GM12878 (cell line): Measurements from ENCODE around the gene NT5E. TPM values are rescaled to one million over a fixed set of nuclear protein-coding genes. Genes with fewer than 3 reads are reported as not detected.

ENCODE experiments used
- ATAC-seq: fragments of 200-7000 bp; cut with Tn5 transposase; 3 replicates; pipeline ENCODE4 v1.9.1; 2020; ENCODE audit warnings: mild to moderate bottlenecking, moderate library complexity
- BruUV-seq: library from RNA; stranded (reverse); fragments of 400-500 nt; replicated peaks from 2 replicates; lab custom pipeline; 2021; lab: Mats Ljungman, UMichigan
- CTCF ChIA-PET: fragments of 300-600 bp; sonication (Branson Sonifier 250); formaldehyde crosslinking; extraction: SDS; loops from one replicate; lab custom pipeline; 2021; ENCODE audit warnings: inconsistent platforms; lab: Yijun Ruan, JAX
- POLR2A ChIA-PET: fragments of 350-600 bp; formaldehyde crosslinking; extraction: SDS; loops from one replicate; lab custom pipeline; 2021; ENCODE audit warnings: inconsistent platforms; lab: Charles Lee
- RAD21 ChIA-PET: fragments of 300-600 bp; sonication (Branson Sonifier 250); formaldehyde crosslinking; loops from one replicate; lab custom pipeline; 2023; ENCODE audit warnings: antibody characterized with exemption; ENCODE audit not compliant: unreplicated experiment; lab: Charles Lee
- SMC1A ChIA-PET: fragments of 300-600 bp; sonication (Branson Sonifier 250); formaldehyde crosslinking; loops from one replicate; lab custom pipeline; 2023; ENCODE audit not compliant: unreplicated experiment, uncharacterized antibody; lab: Charles Lee
- DNase-seq: peaks from one replicate; pipeline ENCODE4 v3.0.0-alpha.2; 2011; ENCODE audit warnings: low read depth, low spot score
- FAIRE-seq: peaks from 3 replicates; lab custom pipeline; 2011; peaks lifted over from hg19 to GRCh38; lab: Jason Lieb, UNC
- H2AFZ ChIP-seq: 2 replicates; pipeline ENCODE4 v1.6.0; 2011; ENCODE audit warnings: low read depth, low read length, control low read depth; ENCODE audit not compliant: control insufficient read depth
- H3K27ac ChIP-seq: 2 replicates; pipeline ENCODE4 v1.5.1; 2011; ENCODE audit warnings: control low read depth; ENCODE audit not compliant: control insufficient read depth, insufficient read depth
- H3K27me3 ChIP-seq, 2 experiments: replicated peaks in 1 of 2; 2 replicates each; pipeline versions ENCODE4 v1.6.0 to v1.6.1; 2011; ENCODE audit warnings: low read length in 1 of 2; ENCODE audit not compliant: control insufficient read depth in 2 of 2, insufficient read depth in 2 of 2
- H3K36me3 ChIP-seq, 2 experiments: 2 replicates each; pipeline ENCODE4 v1.5.1; 2011; ENCODE audit warnings: low read length in 1 of 2; ENCODE audit not compliant: control insufficient read depth in 2 of 2, insufficient read depth in 2 of 2
- H3K4me1 ChIP-seq: 2 replicates; pipeline ENCODE4 v1.6.1; 2011; ENCODE audit warnings: mild to moderate bottlenecking, low read length, moderate library complexity, mixed read lengths; ENCODE audit not compliant: control insufficient read depth, insufficient read depth
- H3K4me2 ChIP-seq: 2 replicates; pipeline ENCODE4 v1.6.0; 2011; ENCODE audit warnings: control low read depth; ENCODE audit not compliant: control insufficient read depth, insufficient read depth
- H3K4me3 ChIP-seq: fragments of 200-600 bp; sonication (generic); 2 replicates; pipeline ENCODE4 v1.5.1; 2016
- H3K79me2 ChIP-seq: 2 replicates; pipeline ENCODE4 v1.6.0; 2011; ENCODE audit warnings: low read length; ENCODE audit not compliant: control insufficient read depth, insufficient read depth
- H3K9ac ChIP-seq: 2 replicates; pipeline ENCODE4 v1.8.0; 2011; ENCODE audit warnings: low read length, control low read depth, mixed read lengths; ENCODE audit not compliant: control insufficient read depth, insufficient read depth
- H3K9me3 ChIP-seq: replicated peaks from 3 replicates; pipeline ENCODE4 v1.5.1; 2011; ENCODE audit warnings: mild to moderate bottlenecking, low read length; ENCODE audit not compliant: control insufficient read depth, insufficient read depth
- H4K20me1 ChIP-seq: 2 replicates; pipeline ENCODE4 v1.6.0; 2011; ENCODE audit not compliant: control insufficient read depth, insufficient read depth
- BHLHE40 ChIP-seq, 2 experiments: fragments of 450-650 bp in 1 of 2; IDR thresholded peaks; 2 replicates each; pipeline ENCODE4 v1.6.1; 2011 to 2017; ENCODE audit warnings: low read depth in 2 of 2, borderline replicate concordance in 1 of 2, improper control_type of control experiment in 1 of 2, low read length in 1 of 2, mild to moderate bottlenecking in 1 of 2
- E4F1 ChIP-seq: fragments of 450-650 bp; IDR thresholded peaks from 2 replicates; pipeline ENCODE4 v1.6.1; 2018; ENCODE audit warnings: borderline replicate concordance, mild to moderate bottlenecking; ENCODE audit not compliant: partially characterized antibody
- IKZF1 ChIP-seq: fragments of 450-650 bp; conservative IDR thresholded peaks from 2 replicates; pipeline ENCODE4 v1.6.1; 2017; ENCODE audit warnings: antibody characterized with exemption, mild to moderate bottlenecking
- IRF5 ChIP-seq: fragments of 450-650 bp; IDR thresholded peaks from 2 replicates; pipeline ENCODE4 v1.6.1; 2017; ENCODE audit warnings: borderline replicate concordance
- NBN ChIP-seq: fragments of 450-650 bp; IDR thresholded peaks from 2 replicates; pipeline ENCODE4 v1.6.1; 2016
- POU2F2 ChIP-seq: IDR thresholded peaks from 3 replicates; pipeline ENCODE4 v1.6.1; 2011; ENCODE audit warnings: low read depth, mild to moderate bottlenecking, low read length, borderline replicate concordance
- RB1 ChIP-seq: fragments of 450-650 bp; formaldehyde crosslinking; IDR thresholded peaks from 2 replicates; pipeline ENCODE4 v1.6.1; 2017; ENCODE audit warnings: mild to moderate bottlenecking, borderline replicate concordance
- RCOR1 ChIP-seq: conservative IDR thresholded peaks from 2 replicates; pipeline ENCODE4 v1.6.1; 2012; ENCODE audit warnings: low read depth, low read length, improper control_type of control experiment
- RFX5 ChIP-seq: IDR thresholded peaks from 2 replicates; pipeline ENCODE4 v1.6.1; 2011; ENCODE audit warnings: low read depth, low read length, improper control_type of control experiment
- WGBS: methylation state at CpG from one replicate; pipeline ENCODE4 v1.1.6; 2016; ENCODE audit warnings: low lambda C conversion rate; ENCODE audit not compliant: insufficient replicate concordance, insufficient coverage; ENCODE audit errors: missing lambda C conversion rate; 5-methylcytosine and 5-hydroxymethylcytosine counted together
- in situ Hi-C: fragments of 300-500 bp; cut with MboI; formaldehyde crosslinking; loops from 9 replicates; pipeline ENCODE4 v1.14.3; 2018; ENCODE audit warnings: mixed read lengths
- intact Hi-C: fragments of 100-400 bp; cut with micrococcal nuclease; formaldehyde crosslinking; loops from one replicate; pipeline ENCODE4 v1.14.2; 2022; ENCODE audit not compliant: unreplicated experiment
- polyA plus RNA-seq, 11 experiments: library from polyadenylated mRNA; depleted of rRNA in 4 of 11; unstranded in 6 of 11; stranded (reverse) in 5 of 11; fragments of >200 nt; fragmentation: Nextera tagmentation in 4 of 11; fragmentation: Illumina TruSeq in 1 of 11; extraction: Ambion mirVana in 4 of 11; extraction: Trizol in 1 of 11; gene quantifications; 1 replicate in 1 of 11; 2 replicates in 10 of 11; pipeline versions ENCODE4 v1.2.1 to v1.2.3, GENCODE V29; 2011 to 2016; ENCODE audit warnings: inconsistent platforms in 2 of 11, missing spikeins in 2 of 11, low read depth in 1 of 11
- total RNA-seq, 4 experiments: library from RNA; depleted of rRNA in 3 of 4; stranded (reverse); fragments of >200 nt in 3 of 4; fragmentation: Illumina TruSeq in 1 of 4; extraction: Trizol in 1 of 4; gene quantifications; 2 replicates each; pipeline versions ENCODE4 v1.2.1 to v1.2.3, GENCODE V29; 2013 to 2021

Gene NT5E
- total and polyA plus RNA-seq, 10 of the 15 experiments (the other 5 are each of a cell fraction or from before 2014, with no cell fraction given) = 1.9 to 9.7 (median 7.3) TPM

DNA sequence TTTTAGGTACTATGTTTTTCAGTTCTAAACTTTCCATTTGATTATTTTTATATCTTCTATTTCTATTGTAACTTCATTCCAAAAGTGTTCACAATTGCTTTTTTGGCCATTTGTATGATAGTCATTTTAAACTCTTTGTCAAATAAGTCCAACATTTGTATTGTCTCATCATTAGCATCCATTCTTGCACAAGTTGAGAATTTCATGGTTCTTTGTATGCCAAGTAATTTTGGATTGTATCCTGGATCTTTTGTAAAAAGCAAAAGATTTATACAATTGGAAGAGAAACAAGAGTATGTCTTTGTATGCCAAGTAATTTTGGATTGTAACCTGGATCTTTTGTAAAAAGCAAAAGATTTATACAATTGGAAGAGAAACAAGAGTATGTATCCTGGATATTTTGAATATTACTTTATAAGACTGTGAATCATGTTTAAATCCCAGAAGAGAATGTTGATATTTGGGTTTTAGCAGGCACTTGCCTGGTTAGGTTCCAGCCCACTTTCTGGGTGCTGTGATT is 36.9 kb upstream of the NT5E start:
- Histone ChIP-seq H3K9ac (no peak overlapping the region), H3K4me1 (no peaks in the 10 kb centered on the region), H3K27ac (no peak overlapping the region), H3K27me3 (no peaks in the 10 kb centered on the region), H3K4me3 (no peak overlapping the region), H3K79me2 (no peaks in the 10 kb centered on the region), H3K36me3 (no peaks in the 10 kb centered on the region), H2AFZ (no peak overlapping the region), H3K4me2 (no peak overlapping the region), H4K20me1 (no peaks in the 10 kb centered on the region), H3K9me3 (no peaks in the 10 kb centered on the region)
- FAIRE-seq (no peak), DNase-seq (no peak), ATAC-seq (no peak)
- no TSS peak for BruUV-seq
- RAD21 ChIA-PET = no interaction called here
- TF ChIP-seq RB1 (no peak), NBN (no peak), RFX5 (no peak), IKZF1 (no peak)
- SMC1A ChIA-PET = no interaction called here
- POLR2A ChIA-PET = no interaction called here
- CTCF ChIA-PET = interaction anchor here (1.7 kb wide), 1 partner anchor 70 kb away, joined by 6 read pairs; no protein-coding TSS in a partner anchor
- in situ Hi-C loops (no loop called here), intact Hi-C loops (no loop called here)

- 94% methylated on average over 1 of the region's 1 CpG for WGBS
- ChIA-PET CTCF (no interaction called here), POLR2A (no interaction called here), RAD21 (no interaction called here), SMC1A (interaction anchor here (1.0 to 1.4 kb wide), 3 partner anchors 16 to 67 kb away, joined by 4 read pairs; no protein-coding TSS in a partner anchor)
- Histone ChIP-seq H3K27ac (no peak overlapping the region), H3K79me2 (no peaks in the 10 kb centered on the region), H3K4me2 (no peak overlapping the region), H3K9me3 (no peaks in the 10 kb centered on the region), H3K27me3 (no peaks in the 10 kb centered on the region), H3K9ac (no peak overlapping the region), H4K20me1 (no peaks in the 10 kb centered on the region), H2AFZ (no peak overlapping the region), H3K4me3 (no peak overlapping the region), H3K36me3 (no peaks in the 10 kb centered on the region), H3K4me1 (peaks cover 9% of the 10 kb centered on the region)
- ATAC-seq (no peak), DNase-seq (no peak), FAIRE-seq (no peak)
- TF ChIP-seq E4F1 = no peak
- no peak for TF ChIP-seq BHLHE40 (IDR thresholded peaks at IDR 0.05; ENCODE audit: borderline replicate concordance in 1 of 2, low read depth in 2 of 2, low read length in 1 of 2)
- no peak for TF ChIP-seq IRF5
- no peak for TF ChIP-seq POU2F2
- no peak for TF ChIP-seq RCOR1
- in situ Hi-C loops (no loop called here), intact Hi-C loops (no loop called here)
- BruUV-seq = no TSS peak
Observed at GRCh38 chr6:85416049-85416448, 33.8 kb upstream of the NT5E start.
